Fibroblast of skin of right quadriceps (primary cell): ENCODE data around the gene ACOX3.
"Not testable (repeated sequence)": the region's sequence is repeated elsewhere in the genome, so short reads cannot be mapped to it uniquely, and the experiment has no call there.

ENCODE experiments used
- DNase-seq: peaks from one replicate; pipeline ENCODE4 v3.0.0-alpha.2; 2013

Gene ACOX3

DNA sequence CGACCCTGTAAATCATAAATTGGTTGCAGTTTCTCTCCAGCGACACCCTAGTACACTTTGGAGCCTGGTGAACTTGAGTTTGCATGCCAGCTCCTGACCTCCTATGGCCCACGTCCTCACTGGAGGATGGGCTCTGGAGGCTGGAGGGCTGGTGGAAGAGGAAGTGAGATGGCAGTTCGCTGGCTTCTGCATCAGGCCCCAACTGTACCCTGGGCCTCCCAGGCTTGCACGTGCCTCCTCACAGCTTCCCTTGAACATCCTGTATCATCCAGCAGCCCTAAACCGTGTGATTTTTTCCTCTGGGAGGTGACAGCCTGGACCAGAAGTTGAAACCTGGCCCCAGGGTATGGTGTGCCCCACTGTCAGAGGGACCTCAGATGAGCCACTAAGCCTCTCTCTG, 92.5 kb downstream of the ACOX3 start:
- no peak for DNase-seq

DNA sequence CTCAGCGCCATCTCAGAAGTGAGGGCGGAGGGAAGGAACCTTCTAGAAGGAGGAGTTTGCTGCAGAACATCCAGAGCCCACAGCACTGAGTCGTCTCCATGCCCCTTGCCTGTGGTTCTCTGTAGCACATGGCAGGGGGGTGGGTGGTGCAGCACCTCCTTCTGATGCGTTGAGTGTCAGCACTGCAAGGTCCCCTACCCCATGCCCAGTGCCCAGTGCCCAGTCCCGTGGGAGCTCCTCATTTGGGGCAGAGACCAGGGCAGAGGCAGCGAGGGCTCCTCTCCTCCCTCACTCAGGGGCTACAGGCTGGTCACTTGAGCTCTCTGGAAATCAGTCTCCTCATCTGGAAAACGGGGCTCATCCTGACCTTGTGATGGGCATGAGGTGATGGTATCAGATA, 92.9 kb downstream of the ACOX3 start:
- no peak for DNase-seq

DNA sequence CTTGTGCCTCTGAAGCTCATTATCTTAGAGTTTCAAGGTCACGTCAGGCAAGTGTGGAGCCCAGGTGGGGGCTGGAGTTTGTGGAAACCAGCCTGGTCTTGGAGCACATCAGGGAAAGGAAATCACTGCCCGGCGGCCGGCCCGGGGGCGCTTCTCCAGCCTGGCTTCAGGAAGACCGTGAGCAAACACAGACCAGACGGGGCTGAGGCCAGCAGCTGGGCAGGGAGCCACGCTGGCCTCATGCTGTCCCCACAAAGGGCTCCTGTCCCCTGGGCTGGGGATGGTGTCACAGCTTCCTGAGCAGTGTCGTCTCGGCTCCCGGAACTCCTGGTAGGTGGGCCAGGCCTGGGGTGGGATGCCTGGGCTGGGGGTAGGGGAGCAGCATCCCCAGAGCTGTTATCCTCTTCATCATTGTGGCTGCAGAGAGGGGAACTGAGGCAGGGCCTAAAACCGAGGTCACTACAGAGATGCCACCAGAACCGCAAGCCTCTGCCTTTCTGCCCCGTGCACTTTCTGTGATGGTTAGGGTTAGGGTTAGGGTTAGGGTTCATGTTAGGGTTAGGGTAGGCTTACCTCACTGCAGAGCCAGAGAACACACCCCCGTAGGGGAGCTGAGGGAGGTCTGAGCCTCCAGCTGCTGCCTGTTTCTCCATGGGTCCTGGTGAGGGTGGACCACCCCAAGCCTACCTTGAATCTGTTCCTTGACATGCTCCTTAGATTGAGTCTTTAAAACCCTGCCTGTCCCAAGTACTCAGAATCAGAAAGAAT, 93.5 kb downstream of the ACOX3 start:
- DNase-seq: no peak

DNA sequence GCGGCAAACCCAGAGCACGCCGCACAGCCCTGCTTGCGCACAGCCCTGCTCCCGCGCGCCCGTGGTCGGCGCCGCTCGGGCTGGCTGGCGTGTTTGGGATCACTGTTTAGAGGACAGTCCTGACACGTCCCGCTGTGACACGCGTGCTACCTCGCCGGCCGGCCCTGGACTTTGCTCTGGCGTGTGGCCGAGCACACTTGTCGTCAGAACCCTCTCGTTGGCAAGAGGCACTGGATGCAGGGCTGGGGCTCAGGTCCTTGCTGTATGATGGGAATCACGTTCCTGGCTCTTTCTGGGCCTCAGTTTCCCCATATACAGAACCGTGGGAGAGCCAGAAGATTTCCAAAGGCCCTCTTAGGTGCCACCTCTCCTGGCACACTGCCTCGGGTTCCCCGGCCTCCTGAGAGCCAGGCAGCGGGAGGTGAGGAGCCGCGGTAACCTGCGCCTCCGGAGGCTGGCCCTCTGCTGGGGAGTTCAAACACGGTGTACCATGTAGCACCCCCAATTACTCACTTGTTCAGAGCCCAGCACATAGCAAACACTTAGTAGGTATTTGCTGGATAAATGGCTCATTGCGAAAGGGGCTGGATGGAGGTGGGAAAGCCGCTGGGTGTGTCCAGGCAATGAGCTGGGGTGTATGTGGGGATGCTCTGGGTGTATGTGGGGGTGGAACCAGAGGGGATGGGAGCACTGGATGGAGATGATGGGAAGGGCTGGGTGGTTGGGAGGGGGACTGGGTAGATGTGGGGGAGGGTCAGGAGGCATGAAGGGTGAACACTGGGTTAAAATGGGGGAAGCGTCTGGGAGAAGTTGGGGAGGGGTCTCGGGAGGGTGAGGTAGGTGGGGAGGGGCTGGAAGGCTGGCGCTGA, 94.3 kb downstream of the ACOX3 start:
- DNase-seq: no peak

DNA sequence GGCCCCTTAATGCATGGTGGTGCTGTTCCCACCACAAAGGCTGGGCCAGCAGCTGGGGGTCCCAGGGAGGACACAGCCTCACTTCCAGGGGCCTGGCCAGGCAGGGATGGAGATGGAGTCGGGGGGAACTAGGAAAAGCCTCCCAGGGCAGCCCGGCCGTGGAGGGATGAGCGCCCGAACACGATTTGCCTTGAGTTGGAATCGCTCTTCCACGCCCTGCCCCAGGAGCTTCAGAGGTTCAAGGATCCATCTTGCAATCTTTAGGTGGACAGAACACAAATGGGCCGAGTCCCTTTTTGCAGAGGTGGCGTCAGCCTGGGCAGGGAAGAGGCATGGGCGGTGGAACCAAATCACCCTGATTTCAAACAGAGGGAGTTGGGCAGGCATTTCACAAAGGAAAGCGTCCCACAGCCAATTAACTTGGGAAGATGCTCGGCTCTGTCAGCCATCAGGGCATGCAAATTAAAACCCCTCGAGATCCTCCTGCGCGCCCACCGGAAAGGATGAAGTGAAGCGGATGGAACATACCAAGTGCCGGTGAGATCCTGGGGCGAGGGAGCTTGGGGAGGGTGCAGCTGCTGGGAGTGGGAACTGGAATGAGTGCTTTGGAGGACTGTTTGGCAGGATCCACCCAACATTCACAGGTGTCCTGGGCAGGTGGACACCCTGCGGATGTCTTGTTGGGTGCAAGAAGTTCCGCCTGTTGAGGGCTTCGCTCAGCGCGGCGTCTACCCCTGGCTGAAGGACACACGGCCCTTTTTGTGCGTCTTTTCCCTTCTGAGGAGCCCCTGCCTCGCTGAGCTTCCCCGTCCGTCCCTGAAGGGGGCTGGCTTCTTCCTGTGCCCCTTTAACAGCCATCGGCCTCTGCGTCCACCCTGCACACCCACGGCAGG, 95.2 kb downstream of the ACOX3 start:
- no peak for DNase-seq

DNA sequence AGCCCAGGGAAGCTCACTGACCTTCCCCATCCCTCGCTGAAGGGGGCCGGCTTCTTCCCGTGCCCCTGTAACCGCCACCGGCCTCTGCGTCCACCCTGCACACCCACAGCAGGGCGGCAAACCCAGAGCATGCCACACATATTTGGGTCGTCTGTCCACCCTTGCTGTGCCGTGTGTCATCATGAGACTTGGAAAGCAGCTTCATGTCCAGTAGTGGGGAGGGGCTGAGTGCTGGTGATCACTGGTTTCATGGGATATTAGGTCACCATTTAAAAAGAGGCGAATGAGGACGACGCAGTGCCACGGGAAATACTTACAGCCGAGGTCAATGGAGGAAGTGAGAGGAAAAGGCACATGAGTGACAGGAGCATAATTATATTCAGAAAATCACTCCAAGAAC, 96.1 kb downstream of the ACOX3 start:
- no peak for DNase-seq

DNA sequence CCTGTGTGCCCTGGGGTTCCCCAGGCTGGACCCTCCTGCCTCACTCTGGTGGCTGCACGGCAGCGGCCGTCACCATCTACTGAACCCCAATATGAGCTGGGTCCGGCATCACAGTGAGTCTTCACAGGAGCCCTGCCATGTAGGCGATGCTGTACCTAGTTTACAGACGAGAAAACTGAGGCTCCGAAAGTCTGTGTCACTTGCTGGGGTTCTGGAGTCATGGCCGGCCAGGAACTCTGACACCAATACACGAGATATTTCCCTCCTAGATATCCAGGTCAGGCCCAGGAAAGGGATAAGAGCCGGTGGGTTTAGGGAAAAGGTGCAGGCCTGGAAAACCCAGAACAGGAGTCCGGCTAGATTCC, 96.6 kb downstream of the ACOX3 start:
- no peak for DNase-seq

DNA sequence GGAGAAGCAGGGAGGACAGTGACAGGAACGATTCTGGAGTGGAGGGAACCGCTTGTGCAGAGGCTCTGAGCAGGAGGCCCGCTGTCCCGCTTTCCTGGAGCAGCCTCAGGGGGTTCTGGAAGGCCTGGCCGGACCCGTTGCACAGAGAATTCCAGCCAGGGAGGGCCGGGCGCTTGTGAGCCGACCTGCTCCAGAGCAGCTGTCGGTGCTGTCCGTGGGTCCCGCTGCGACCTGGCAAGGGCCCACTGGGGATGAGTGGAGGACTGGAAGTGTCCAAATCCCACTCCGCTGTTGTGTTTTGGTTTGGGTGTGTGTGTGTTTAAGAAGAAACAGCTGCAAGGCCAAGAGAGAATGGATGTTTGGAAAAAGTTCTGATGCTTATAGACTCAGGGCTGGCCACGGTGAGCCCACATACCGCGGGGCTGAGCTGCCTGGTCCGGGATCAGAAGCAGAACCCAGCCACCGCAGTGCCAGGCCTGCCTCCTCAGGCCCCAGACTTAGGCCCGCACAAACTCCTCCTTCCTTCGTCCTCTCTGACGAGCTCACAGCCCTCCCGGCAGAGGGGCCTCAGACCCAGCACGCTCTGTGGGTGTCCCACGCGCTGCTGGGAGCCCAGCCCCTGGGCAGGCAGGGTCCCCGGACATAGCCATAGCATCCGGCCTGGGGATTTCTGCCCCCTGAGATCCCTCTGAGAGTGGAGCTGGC, 97.1 kb downstream of the ACOX3 start:
- DNase-seq: no peak

DNA sequence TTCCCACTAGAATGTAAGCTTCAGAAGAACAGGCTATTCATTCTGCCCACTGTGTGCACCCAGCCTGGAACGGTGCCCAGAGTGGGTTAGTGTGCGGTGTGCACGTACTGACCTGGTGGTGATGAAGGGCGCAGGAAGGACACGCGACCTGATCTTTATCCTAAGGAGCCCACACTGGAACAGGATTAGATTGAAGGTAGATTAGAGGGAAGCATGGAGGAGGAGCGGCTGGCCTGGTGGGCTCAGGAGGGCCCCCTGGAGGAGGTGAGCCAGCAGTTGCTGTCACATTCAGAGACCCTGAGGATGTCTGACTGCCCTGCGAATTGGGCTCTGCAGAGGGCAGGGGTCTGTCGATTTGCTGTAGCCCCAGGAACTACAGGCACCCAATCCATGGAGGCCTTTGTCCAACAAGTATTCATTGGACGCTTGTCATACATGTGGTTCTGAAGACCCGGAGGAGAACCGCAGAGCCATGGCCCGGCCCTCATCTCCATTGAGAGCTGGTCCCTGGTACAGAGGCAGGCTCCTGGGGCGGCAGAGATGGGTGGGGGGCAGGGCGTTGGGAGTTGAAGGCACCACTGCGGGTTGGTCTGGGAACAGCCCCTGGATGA, 97.8 kb downstream of the ACOX3 start:
- DNase-seq: no peak

DNA sequence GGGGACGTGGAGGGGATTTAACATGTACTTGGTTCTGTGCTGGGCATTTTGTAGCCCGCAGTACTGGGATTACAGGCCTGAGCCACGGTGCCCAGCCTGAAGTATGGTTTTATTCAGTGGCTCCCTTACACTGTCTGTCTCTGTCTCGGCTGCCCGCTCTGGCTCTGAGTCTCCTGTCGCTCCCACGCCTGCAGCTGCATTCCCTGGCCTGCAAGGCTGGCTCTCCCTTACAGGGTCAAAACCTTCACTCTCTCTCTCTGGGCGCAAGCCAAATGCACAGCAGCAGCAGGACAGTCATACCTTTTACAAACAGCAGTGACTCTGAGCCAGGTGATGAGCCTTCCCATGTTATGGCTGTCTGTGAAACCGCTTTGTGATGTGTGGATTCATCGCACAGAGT, 98.8 kb downstream of the ACOX3 start:
- no peak for DNase-seq

DNA sequence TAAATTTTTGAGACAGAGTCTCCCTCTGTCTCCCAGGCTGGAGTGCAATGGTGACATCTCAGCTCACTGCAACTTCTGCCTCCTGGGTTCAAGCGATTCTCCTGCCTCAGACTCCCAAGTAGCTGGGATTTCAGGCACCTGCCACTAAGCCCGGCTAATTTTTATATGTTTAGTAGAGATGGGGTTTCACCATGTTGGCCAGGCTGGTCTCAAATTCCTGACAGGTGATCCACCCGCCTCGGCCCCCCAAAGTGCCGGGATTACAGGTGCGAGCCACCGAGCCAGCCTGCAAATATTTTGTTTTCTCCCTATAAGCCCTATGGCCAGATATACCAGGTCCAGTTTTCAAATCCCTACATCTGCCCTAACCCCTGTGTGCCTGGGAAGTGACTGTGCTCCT, 99.2 kb downstream of the ACOX3 start:
- DNase-seq: not testable (repeated sequence)

DNA sequence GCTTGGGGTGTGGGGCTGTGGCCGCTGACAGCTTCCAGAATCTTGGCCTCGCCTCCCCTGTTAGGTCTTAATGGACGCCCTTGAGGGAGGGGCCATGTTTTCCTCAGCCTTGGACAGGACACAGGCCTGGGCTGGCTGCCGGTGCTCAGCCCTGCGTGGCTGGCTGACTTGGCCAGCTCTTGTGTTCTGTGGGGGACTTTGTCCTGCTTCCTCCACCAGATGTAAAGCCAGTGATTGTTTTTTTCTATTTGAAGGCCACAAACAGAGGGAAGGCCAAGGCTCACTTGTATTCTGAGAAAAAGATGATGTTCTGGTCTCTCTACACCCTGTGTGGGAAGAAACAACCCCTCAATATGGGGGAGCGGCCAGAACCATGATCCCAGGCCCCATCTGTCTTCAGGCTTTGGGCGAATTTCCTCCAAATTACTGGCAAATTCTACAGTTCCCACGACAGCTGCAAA, 99.7 kb downstream of the ACOX3 start:
- DNase-seq: no peak

DNA sequence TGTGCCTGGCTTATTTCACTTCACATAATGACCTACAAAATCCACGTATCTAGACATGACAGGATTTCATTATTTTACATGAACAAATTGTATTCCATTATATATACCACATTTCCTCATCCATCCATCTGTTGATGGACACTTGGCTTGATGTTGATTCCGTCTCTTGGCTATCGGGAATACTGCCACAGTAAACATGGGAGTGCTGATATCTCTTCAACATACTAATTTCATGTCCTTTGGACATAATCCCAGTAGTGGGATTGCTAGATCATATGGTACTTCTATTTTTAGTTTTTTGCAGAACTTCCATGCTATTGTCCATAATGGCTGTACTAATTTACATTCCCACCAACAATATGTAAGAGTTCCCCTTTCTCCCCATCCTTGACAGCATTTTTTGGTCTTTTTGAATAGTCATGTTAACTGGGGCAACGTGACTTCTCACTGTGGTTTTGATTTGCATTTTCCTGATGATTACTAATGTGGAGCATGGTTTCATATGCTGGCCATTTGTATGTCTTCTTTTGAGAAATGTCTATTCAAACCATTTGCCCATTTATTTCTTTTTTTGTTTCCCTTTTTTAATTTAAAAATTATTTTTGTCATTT, 102.1 kb downstream of the ACOX3 start:
- DNase-seq: peak; percentile 11

DNA sequence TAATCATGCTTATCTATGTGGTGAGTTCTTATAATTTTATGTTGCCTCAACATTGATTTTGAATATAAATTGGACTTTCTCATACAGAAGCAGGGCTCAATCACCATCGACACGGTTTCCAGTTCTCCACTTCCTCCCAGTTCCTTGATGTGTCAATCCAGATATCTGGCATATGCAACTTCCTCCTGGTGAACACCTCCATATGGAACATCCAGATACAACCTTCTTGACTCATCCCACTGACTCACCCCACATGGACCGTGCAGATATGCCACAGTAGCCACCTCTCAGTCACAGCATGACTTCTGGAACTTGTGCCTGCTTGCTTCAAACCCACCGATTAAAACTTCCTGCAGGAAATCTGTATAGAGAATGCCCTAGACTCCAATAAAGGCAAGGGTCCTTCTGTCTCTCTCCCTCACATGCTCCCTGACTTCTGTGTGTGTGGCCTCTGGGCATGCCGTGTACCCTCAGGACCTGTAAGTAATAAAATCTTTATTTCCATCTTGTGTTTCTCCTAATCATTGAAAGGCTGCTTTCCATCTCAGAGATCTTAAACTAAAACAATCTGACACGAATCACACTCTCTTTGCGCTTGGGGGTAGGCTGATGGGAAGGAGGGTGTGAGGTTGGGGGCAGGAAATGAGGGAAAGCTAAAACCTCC, 104.0 kb downstream of the ACOX3 start:
- peak; percentile 66 for DNase-seq

DNA sequence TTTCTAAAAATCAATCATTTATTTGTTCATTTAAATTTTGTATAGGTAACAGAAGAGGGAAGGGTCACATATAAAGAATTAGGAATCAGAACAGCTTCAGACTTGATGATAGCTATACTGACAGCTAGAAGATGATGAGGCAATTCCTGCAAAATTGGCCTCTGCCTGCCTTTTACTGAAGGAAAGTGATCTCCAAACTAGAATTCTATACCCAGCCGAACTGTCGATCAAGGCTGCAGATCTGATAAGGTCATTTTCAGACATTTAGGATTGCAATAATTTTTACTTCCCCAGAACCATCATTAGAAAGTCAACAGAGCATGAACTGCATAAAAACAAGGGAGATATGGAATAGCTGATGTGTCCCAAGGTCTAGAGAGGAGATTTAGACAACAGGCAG, 104.7 kb downstream of the ACOX3 start:
- no peak for DNase-seq

DNA sequence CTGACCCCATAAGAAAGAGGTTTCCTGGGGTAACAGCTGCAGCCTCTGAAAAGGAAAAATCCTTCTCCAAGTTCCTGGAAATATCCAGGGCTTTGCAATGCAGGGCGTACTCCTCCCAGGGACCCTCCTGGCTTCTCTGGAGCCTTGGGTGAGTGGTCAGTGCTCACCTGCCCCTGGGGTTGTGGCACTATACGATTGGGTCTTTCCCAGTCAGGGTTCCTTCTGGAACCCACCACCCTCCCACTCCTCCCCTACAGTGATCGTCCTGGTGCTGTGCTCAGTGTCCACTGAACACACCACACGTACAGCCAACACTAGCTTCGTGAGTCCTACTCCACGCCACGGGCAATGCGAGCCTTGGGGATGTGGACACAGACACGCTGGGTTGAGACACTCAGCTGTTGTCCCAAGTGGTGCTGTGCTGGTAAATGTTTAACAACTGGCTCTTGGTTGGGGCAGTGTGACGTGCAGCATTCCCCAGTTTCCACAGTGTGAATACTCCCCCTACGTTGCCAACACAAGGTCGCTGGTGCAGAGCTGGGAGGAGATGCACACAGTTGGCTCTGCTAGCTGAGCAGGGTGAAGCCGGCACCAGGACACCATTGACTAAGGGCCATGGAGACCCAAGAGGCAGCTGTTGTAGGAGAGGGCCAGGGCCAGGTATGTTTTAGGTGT, 105.6 kb downstream of the ACOX3 start:
- DNase-seq: no peak

DNA sequence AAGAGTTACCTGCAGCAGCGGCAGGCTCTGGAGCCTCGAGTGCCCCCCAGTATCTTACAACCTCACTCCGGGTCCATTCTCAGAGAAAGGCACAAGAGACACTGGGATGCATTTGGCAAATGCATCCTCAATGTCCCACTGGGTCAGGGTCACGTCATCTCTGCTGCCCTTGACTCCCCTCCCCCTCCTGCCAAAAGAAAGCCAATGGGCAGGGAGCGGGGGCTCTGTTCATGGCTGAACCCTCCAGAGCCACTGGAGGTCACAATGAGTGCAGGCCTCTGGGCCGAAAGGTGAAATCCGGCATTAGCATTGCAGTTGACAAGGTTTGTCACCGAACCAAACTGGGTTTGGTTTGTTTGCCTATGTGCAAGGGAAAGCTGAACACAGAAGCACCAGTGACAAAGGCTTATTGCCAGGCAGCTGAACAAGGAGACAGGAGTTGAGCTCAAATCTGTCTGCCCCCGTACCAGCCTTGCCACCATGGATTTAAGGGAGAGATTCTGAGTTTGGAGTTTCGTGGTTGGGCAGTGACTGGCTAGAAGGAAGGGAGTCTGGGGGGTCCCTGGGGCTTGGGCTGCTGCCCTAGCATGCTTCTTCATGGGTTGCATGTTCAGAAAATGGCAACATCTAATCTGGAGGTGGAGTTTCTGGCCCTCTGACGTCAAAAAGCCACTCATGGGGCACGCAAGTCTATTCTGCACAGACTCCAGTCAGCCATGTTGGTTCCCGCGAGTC, 106.6 kb downstream of the ACOX3 start:
- no peak for DNase-seq

DNA sequence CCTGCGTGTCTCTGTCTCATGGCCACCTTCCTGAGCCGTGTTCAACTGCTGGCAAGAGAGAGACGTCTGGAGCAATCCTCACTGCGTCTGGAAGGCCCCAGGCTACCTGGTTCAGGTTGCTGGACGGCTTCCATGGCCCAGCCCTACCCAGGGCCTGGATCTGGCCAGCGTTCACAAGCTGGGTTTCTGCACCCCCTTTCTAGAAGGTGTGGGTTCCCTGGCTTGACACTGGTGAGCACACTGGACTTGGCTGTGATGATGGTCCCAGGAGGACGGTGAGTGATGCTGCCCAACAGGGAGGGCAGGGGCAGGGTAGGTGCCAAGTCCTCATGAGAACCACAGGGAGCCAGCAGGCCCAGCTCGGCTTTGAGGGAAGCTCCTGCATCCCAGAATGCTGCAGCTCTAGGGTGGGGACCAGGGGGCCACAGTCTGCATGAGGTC, 107.6 kb downstream of the ACOX3 start:
- no peak for DNase-seq

DNA sequence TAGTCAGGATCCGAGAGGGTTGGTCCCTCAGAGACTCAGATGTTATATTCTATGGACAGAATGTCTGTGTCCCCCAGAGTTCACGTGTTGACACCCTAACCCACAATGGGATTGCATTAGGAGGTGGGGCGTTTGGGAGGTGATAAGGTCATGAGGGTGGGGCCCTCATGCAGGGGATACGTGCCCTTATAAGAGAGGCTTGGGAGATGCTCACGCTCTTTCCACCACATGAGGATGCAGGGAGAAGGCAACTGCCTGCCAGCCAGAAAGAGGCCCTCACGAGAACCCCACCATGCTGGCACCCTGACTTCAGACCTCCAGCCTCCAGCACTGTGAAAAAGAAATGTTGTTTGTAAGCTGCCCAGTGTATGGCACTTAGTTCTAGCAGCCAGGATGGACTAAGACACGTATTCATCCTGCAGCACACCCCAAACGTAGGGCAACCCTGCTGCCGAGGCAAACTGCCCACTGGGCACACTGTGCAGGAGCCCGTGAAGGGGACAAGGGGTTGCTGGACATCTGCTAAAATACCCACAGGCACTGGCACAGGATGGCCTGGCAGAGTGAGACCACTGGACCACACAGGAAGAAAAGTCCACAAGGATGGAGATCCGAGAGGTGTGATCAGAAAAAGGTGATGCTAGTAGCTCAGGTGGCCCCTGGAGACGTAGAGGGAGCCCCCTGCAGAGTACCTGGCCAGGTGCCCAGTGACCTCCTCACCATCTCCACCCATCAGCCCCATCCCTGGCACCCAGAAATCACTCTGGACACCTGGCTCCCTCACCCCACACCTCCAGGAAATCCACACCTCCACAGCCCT, 108.3 kb downstream of the ACOX3 start:
- DNase-seq: no peak
